ENCODE data around the gene GMIP. TPM values are rescaled to one million over a fixed set of nuclear protein-coding genes. Genes with fewer than 3 reads are reported as not detected.
"Not testable (repeated sequence)": the region's sequence is repeated elsewhere in the genome, so short reads cannot be mapped to it uniquely, and the experiment has no call there.

The GMIP gene
- 10 to 100 TPM; 89.6 to 97.0 TPM for total RNA-seq
- 63.8 TPM for polyA plus RNA-seq (2013, experiment 1 of 2)
- polyA plus RNA-seq (2013, experiment 2 of 2) = 71.4 TPM
- 28.8 to 204 (median 109) reads per million in 172 experiments for total RNA-seq

GRCh38 chr19:19643158-19644053 lies at the start of gene GMIP:
Gene GMIP, minus strand, starts transcription at chr19:19643657. Its CDS starts 128 bp downstream, at chr19:19643529.
- peaks cover 63% of the 10 kb centered on the region for H3K36me3 ChIP-seq (ENCODE audit: insufficient read depth, low read length)
- peak within 1 kb of the TSS; percentile 91 to 97 for H3K27ac ChIP-seq (ENCODE audit: low read depth in 1 of 2, low read length in 2 of 2)
- ChIA-PET CTCF (interaction anchor here (0.6 to 2.2 kb wide), 25 partner anchors 15 to 258 kb away, joined by 3 to 57 read pairs (median 4); partner anchors contain the start of genes ATP13A1, LPAR2, NDUFA13 and TSSK6), POLR2A (interaction anchor here (0.7 to 1.8 kb wide), 13 partner anchors 15 to 222 kb away, joined by 3 to 19 read pairs (median 4); partner anchors contain the start of genes ATP13A1, LPAR2, NDUFA13 and TSSK6)
- Mint-ChIP-seq H3K4me3 (peak within 1 kb of the TSS; percentile 99), H3K36me3 (ENCODE audit: low read depth) (peaks cover 78% of the 10 kb centered on the region), H3K4me1 (ENCODE audit: low read depth) (peaks cover 23% of the 10 kb centered on the region), H3K27ac (peak within 1 kb of the TSS; percentile 95), H3K27me3 (no peaks in the 10 kb centered on the region), H3K9me3 (no peaks in the 10 kb centered on the region)
- ATAC-seq (ENCODE audit: poor library complexity) = peak; percentile 90
- H3K4me1 ChIP-seq (ENCODE audit: insufficient read depth, low read length) = peaks cover 33% of the 10 kb centered on the region
- intact Hi-C loops (cut with DNase I, micrococcal nuclease) = loop anchor here (1.0 to 10.0 kb wide), 9 partner anchors 15 to 315 kb away; partner anchors contain the start of genes LPAR2 (in 2 of the 2), ATP13A1 (in 1 of the 2) and NDUFA13 (in 1 of the 2)
- H3K4me3 ChIP-seq (ENCODE audit: low read length) = peak within 1 kb of the TSS; percentile 100
- peak; percentile 74 for TF ChIP-seq CTCF (IDR thresholded peaks at IDR 0.05)
- H3K9me3 ChIP-seq (ENCODE audit: control insufficient read depth in 1 of 2, insufficient read depth in 1 of 2, low read length in 2 of 2) = no peaks in the 10 kb centered on the region
- no peaks in the 10 kb centered on the region for H3K27me3 ChIP-seq (ENCODE audit: control insufficient read depth in 1 of 2, insufficient read depth in 2 of 2, low read length in 2 of 2)
- DNase-seq = peak; percentile 82 to 94 (median 88)

GRCh38 chr19:19691683-19692082 lies 48.2 kb upstream of the GMIP start:
- POLR2A ChIA-PET = interaction anchor here (2.1 kb wide), 1 partner anchor 23 kb away, joined by 10 read pairs; the partner anchor contains the start of gene ZNF101
- CTCF ChIA-PET = no interaction called here

GRCh38 chr19:19689023-19689422 lies 45.6 kb upstream of the GMIP start:
- H3K36me3 ChIP-seq (ENCODE audit: insufficient read depth, low read length); H3K27me3 ChIP-seq (ENCODE audit: control insufficient read depth in 1 of 2, insufficient read depth in 2 of 2, low read length in 2 of 2); H3K4me1 Mint-ChIP-seq (ENCODE audit: low read depth); ATAC-seq (ENCODE audit: poor library complexity); H3K4me3 ChIP-seq (ENCODE audit: low read length); H3K27ac ChIP-seq (ENCODE audit: low read depth in 1 of 2, low read length in 2 of 2); DNase-seq; H3K9me3 Mint-ChIP-seq; H3K27me3 Mint-ChIP-seq; H3K4me1 ChIP-seq (ENCODE audit: insufficient read depth, low read length); intact Hi-C loops (cut with DNase I, micrococcal nuclease); H3K4me3 Mint-ChIP-seq; H3K27ac Mint-ChIP-seq: not testable (repeated sequence)
- POLR2A ChIA-PET = interaction anchor here (0.7 to 1.4 kb wide), 4 partner anchors 10 to 44 kb away, joined by 3 to 12 read pairs (median 4); partner anchors contain the start of genes ZNF101 and ZNF14
- CTCF ChIA-PET = interaction anchor here (0.6 kb wide), 1 partner anchor 14 kb away, joined by 3 read pairs; no protein-coding TSS in a partner anchor
- H3K9me3 ChIP-seq (ENCODE audit: control insufficient read depth in 1 of 2, insufficient read depth in 1 of 2, low read length in 2 of 2) = peaks cover 14 to 51% of the 10 kb centered on the region in 2 experiments
- H3K36me3 Mint-ChIP-seq (ENCODE audit: low read depth) = peaks cover 46% of the 10 kb centered on the region

More at GRCh38 chr19:19691683-19692082, 48.2 kb upstream of the GMIP start:
- Mint-ChIP-seq H3K4me1 (ENCODE audit: low read depth) (no peaks in the 10 kb centered on the region), H3K27ac (no peak overlapping the region), H3K36me3 (ENCODE audit: low read depth) (peaks cover 28% of the 10 kb centered on the region), H3K4me3 (no peak overlapping the region), H3K27me3 (no peaks in the 10 kb centered on the region), H3K9me3 (peaks cover 2% of the 10 kb centered on the region)
- H3K27me3 ChIP-seq (ENCODE audit: control insufficient read depth in 1 of 2, insufficient read depth in 2 of 2, low read length in 2 of 2) = no peaks in the 10 kb centered on the region
- peaks cover 0 to 39% of the 10 kb centered on the region in 2 experiments for H3K9me3 ChIP-seq (ENCODE audit: control insufficient read depth in 1 of 2, insufficient read depth in 1 of 2, low read length in 2 of 2)
- intact Hi-C loops (cut with DNase I, micrococcal nuclease) = no loop called here
- no peak overlapping the region for H3K4me3 ChIP-seq (ENCODE audit: low read length)
- ATAC-seq (ENCODE audit: poor library complexity) (no peak), DNase-seq (no peak)
- TF ChIP-seq CTCF (IDR thresholded peaks at IDR 0.05) = no peak
- no peak overlapping the region for H3K27ac ChIP-seq (ENCODE audit: low read depth in 1 of 2, low read length in 2 of 2)
- H3K4me1 ChIP-seq (ENCODE audit: insufficient read depth, low read length) = no peaks in the 10 kb centered on the region
- no peaks in the 10 kb centered on the region for H3K36me3 ChIP-seq (ENCODE audit: insufficient read depth, low read length)
